GM06990 (cell line): ENCODE measurements around the gene ELAVL3.
"Not testable (repeated sequence)": the region's sequence is repeated elsewhere in the genome, so short reads cannot be mapped to it uniquely, and the experiment has no call there.

ENCODE experiments used
- DNase-seq: peaks from one replicate; pipeline ENCODE4 v3.0.0-alpha.2; 2011; ENCODE audit not compliant: insufficient read length; ENCODE audit errors: extremely low read depth
- H3K27me3 ChIP-seq: replicated peaks from 2 replicates; pipeline ENCODE4 v1.6.0; 2011; ENCODE audit warnings: low read length; ENCODE audit not compliant: control insufficient read depth, insufficient read depth
- H3K36me3 ChIP-seq: 2 replicates; pipeline ENCODE4 v1.5.1; 2011; ENCODE audit warnings: low read length; ENCODE audit not compliant: control insufficient read depth, insufficient read depth
- H3K4me3 ChIP-seq: replicated peaks from 2 replicates; pipeline ENCODE4 v1.5.1; 2011; ENCODE audit warnings: low read depth, mild to moderate bottlenecking, control low read depth, low read length
- TF ChIP-seq, protein P1 (sequence below): IDR thresholded peaks from 2 replicates; pipeline ENCODE4 v1.5.1; 2011; ENCODE audit warnings: low read length, control low read depth, mild to moderate bottlenecking, inconsistent platforms; ENCODE audit not compliant: insufficient read depth, poor library complexity, severe bottlenecking

ELAVL3 gene

DNA sequence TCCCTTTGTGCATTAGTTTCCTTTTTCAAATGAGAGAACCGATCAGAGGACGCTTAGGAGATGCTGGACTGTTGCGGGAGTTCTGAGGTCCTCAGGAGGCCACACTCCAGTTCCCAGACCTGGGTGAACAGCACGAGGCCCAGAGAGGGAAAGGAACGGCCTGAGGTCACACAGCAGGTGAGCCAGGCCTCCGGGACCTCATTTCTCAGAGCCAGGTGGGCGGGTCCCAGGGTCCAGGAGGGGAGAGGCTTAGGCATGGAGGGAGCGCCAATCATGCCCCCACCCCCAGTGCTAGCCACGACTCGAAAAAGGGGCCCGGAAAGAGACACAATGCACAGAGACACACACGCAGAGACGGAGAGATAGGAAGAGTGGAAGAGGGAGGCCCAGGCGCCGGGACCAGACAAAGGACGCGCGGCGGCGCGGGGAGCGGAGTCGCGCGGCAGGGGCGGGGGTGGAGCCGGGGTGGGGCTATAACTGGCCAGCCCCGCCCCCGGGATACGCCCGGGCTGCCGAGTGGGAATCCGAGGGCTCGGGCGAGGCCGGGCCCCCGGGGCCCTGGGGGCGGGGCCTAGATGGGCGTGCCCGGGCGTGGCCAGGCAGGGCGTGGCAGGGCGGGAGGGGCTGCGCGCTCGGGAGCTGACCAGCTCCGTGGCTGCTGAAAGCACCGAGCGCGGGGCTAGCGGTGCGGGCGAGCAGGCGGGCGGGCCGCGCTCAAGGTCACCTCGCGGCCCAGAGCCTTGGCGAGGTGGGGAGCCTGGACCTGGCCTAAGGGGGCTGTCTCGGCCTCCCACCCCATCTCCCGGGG lies 1.6 kb downstream of the ELAVL3 start:
- H3K4me3 ChIP-seq: no peak overlapping the region
- TF ChIP-seq, protein P1, sequence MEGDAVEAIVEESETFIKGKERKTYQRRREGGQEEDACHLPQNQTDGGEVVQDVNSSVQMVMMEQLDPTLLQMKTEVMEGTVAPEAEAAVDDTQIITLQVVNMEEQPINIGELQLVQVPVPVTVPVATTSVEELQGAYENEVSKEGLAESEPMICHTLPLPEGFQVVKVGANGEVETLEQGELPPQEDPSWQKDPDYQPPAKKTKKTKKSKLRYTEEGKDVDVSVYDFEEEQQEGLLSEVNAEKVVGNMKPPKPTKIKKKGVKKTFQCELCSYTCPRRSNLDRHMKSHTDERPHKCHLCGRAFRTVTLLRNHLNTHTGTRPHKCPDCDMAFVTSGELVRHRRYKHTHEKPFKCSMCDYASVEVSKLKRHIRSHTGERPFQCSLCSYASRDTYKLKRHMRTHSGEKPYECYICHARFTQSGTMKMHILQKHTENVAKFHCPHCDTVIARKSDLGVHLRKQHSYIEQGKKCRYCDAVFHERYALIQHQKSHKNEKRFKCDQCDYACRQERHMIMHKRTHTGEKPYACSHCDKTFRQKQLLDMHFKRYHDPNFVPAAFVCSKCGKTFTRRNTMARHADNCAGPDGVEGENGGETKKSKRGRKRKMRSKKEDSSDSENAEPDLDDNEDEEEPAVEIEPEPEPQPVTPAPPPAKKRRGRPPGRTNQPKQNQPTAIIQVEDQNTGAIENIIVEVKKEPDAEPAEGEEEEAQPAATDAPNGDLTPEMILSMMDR: no peak
- H3K27me3 ChIP-seq: no peaks in the 10 kb centered on the region
- DNase-seq: no peak
- H3K36me3 ChIP-seq: no peaks in the 10 kb centered on the region

DNA sequence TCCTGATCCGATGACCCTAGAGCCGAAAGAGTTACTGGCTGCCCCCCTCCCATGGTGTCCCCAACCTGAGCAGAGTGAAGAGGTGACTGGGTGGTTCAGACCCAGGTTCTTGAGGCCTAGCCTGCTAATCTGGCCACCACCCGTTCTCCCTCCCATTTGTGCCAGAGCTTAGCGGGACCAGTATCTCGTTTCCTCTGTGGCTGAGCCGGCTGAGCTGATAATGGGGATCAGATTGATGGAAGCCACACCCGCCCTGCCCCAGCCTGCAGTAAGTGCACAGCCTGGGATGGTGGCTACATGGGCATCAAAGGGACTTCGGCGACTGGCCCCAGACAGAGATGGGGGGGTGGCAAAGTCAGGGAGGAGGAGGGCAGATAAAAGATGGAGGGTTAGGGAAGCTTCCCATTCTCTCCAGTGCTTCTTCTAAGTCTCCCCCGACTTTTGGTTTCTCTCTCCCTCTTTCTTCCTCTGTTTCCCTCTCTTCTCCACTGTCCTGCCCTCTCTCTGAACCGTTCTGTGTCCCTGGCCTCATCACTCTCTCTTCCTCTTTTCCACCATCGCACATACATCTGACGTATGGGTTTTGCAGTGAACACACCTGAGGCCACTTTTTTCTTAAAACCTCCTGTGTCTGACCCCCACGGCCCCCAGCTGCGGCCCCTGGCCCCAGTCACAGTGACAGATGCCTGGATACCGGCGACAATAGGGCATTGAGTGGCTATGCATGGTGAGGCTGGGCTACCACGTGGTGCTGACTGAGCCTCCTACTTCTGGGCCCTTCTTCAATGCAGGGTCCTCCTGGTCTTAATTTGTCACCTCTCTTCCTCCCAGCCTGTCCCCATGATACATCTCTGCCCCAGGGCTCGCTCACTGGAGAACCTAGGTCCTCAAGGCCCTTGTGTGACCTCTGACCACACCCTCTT lies 2.4 kb downstream of the ELAVL3 start:
- no peak for DNase-seq
- TF ChIP-seq, protein P1: no peak
- Histone ChIP-seq H3K27me3 (no peaks in the 10 kb centered on the region), H3K36me3 (no peaks in the 10 kb centered on the region), H3K4me3 (no peak overlapping the region)

DNA sequence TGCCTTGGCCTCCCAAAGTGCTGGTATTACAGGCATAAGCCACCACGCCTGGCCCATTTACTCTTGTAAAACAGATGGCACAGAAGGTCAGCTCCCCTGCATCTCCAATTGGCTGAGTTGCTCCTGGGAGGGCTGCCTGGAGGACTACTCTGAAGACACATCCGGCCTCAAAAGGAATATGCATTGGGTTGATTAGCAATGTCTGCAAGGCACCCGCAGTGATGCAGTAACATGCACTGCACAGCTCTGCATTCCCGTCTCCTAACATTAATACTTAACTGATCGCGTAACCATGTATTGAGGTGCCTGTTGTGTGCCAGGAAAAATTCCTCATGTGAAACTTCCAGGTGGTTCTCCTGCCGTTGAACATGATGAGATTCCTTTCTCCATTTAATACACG lies 5.0 kb downstream of the ELAVL3 start:
- TF ChIP-seq, protein P1: no peak
- Histone ChIP-seq H3K4me3 (no peak overlapping the region), H3K36me3 (no peaks in the 10 kb centered on the region), H3K27me3 (no peaks in the 10 kb centered on the region)
- DNase-seq: no peak

DNA sequence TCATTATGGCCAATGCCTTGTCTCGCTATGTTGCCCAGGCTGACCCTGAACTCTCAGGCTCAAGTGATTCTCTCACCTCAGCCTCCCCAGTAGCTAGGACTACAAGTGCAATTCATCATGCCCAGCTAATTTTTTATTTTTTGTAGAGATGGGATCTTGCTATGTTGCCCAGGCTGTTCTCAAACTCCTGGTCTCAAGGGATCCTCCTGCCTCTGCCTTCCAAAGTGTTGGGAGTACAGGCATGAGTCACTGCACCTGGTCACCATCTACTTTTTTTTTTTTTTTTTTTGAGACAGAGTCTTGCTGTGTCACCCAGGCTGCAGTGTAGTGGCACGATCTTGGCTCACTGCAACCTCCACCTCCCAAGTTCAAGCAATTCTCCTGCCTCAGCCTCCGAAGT lies 5.5 kb downstream of the ELAVL3 start:
- not testable (repeated sequence) for H3K27me3 ChIP-seq, H3K36me3 ChIP-seq, DNase-seq, H3K4me3 ChIP-seq

DNA sequence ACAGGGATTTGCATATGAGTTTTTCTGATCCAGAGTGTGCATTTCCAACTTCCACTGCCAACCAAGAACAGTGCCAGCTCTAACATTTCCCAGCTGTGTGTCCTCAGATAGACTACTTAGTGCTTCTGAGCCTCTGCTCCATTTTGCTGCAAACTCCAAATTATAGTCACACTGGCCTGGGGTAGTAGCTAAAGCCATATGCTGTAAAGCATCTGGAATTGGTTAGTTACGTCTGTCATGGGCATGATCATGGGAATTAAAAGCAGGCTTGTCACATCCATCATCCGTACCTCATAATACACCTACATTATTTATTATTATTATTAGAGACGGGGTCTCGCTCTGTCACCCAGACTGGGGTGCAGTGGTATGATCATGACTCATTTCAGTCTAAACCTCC lies 7.1 kb downstream of the ELAVL3 start:
- no peak overlapping the region for H3K4me3 ChIP-seq
- no peak for DNase-seq
- H3K27me3 ChIP-seq: no peaks in the 10 kb centered on the region
- TF ChIP-seq, protein P1: no peak
- no peaks in the 10 kb centered on the region for H3K36me3 ChIP-seq

DNA sequence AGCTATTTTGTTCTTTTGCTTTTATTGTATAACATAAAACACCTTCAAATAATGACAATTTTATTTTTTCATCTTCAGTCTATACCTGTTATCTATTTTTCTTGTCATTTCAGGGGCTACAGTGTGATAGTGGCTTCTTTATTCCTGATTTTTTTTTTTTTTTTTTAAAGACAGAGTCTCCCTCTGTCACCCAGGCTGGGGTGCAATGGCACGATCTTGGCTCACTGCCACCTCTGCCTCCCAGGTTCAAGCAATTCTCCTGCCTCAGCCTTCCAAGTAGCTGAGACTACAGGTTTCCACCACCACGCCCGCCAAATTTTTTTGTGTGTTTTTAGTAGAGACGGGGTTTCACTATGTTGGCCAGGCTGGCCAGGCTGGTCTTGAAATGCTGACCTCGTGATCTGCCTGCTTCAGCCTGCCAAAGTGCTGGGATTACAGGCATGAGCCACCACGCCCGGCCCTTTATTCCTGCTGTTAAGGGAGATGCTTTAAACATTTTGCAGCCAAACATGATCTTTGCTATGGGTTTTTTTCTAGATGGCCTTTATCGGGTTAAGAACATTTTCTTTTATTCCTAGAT lies 12.5 kb downstream of the ELAVL3 start:
- not testable (repeated sequence) for H3K36me3 ChIP-seq, H3K27me3 ChIP-seq, H3K4me3 ChIP-seq, DNase-seq
